Activated gamma-delta T cell treated with Interleukin-2 at 50 U/mL for 16 hours (primary cell): ENCODE data around the gene MEX3D.

Experiments
- DNase-seq: peaks from one replicate; pipeline ENCODE4 v3.0.0-alpha.2; 2020

The MEX3D gene

GRCh38 chr19:1514986-1515721 lies 53.0 kb downstream of the MEX3D start:
- DNase-seq = no peak

GRCh38 chr19:1514295-1514661 lies 53.8 kb downstream of the MEX3D start:
- no peak for DNase-seq

GRCh38 chr19:1513499-1514294 lies 54.4 kb downstream of the MEX3D start:
- DNase-seq = peak; percentile 62

GRCh38 chr19:1512671-1513498 lies 55.2 kb downstream of the MEX3D start, which contains the start of gene ADAMTSL5:
Gene ADAMTSL5, minus strand, starts transcription at chr19:1513019. Its CDS starts 2,076 bp downstream, at chr19:1510943.
- DNase-seq = peak; percentile 50

- DNase-seq = no peak
Observed at GRCh38 chr19:1511318-1512317, 56.5 kb downstream of the MEX3D start.

GRCh38 chr19:1510807-1511206 lies 57.3 kb downstream of the MEX3D start:
- no peak for DNase-seq

- no peak for DNase-seq
Observed at GRCh38 chr19:1510442-1510806, 57.7 kb downstream of the MEX3D start.

- DNase-seq = no peak
Observed at GRCh38 chr19:1509602-1510441, 58.3 kb downstream of the MEX3D start.

- DNase-seq = no peak
Observed at GRCh38 chr19:1508507-1508856, 59.6 kb downstream of the MEX3D start.

GRCh38 chr19:1507763-1508506 lies 60.2 kb downstream of the MEX3D start:
- peak; percentile 87 for DNase-seq

- DNase-seq = no peak
Observed at GRCh38 chr19:1507192-1507660, 60.9 kb downstream of the MEX3D start.

- DNase-seq = no peak
Observed at GRCh38 chr19:1505991-1506881, 61.9 kb downstream of the MEX3D start.

GRCh38 chr19:1505012-1505411 lies 63.1 kb downstream of the MEX3D start:
- DNase-seq = no peak
